Fibroblast of villous mesenchyme (primary cell): Measurements from ENCODE around the gene ANO9. TPM values are rescaled to one million over a fixed set of nuclear protein-coding genes. Genes with fewer than 3 reads are reported as not detected.
A peak's percentile ranks its signal among the peaks of the same experiment; 100 is the strongest.
"Not testable (repeated sequence)": the region's sequence is repeated elsewhere in the genome, so short reads cannot be mapped to it uniquely, and the experiment has no call there.

Experiments
- DNase-seq: peaks from one replicate; pipeline ENCODE4 v3.0.0-alpha.2; 2010; ENCODE audit warnings: low read depth
- H3K4me3 ChIP-seq: 2 replicates; pipeline ENCODE4 v1.5.1; 2011; ENCODE audit warnings: low read depth, mild to moderate bottlenecking, low read length
- CTCF ChIP-seq: IDR thresholded peaks from 2 replicates; pipeline ENCODE4 v1.5.1; 2012; ENCODE audit warnings: low read depth, mild to moderate bottlenecking, low read length; ENCODE audit not compliant: insufficient read depth
- total RNA-seq: library from RNA; depleted of rRNA; stranded (reverse); fragments of >200 nt; gene quantifications from 2 replicates; pipeline ENCODE4 v1.2.3, GENCODE V29; 2012

The ANO9 gene
- total RNA-seq, 1 donor = not detected

- DNase-seq = no peak
- TF ChIP-seq CTCF = no peak
- no peak overlapping the region for H3K4me3 ChIP-seq
Observed at GRCh38 chr11:392102-392777, 49.6 kb downstream of the ANO9 start.

GRCh38 chr11:391117-392017 lies 50.4 kb downstream of the ANO9 start:
- no peak overlapping the region for H3K4me3 ChIP-seq
- no peak for DNase-seq
- no peak for TF ChIP-seq CTCF

GRCh38 chr11:390175-390574 lies 51.6 kb downstream of the ANO9 start:
- TF ChIP-seq CTCF = no peak
- no peak overlapping the region for H3K4me3 ChIP-seq
- no peak for DNase-seq

- peak; percentile 23 for DNase-seq
- not testable (repeated sequence) for H3K4me3 ChIP-seq
Observed at GRCh38 chr11:389369-389768, 52.4 kb downstream of the ANO9 start.

- peak; percentile 3 for TF ChIP-seq CTCF
- H3K4me3 ChIP-seq = no peak overlapping the region
- DNase-seq = no peak
Observed at GRCh38 chr11:387193-387793, 54.5 kb downstream of the ANO9 start.

- no peak for TF ChIP-seq CTCF
- H3K4me3 ChIP-seq = no peak overlapping the region
- no peak for DNase-seq
Observed at GRCh38 chr11:386483-386882, 55.3 kb downstream of the ANO9 start.
